KOPT-K1 (cell line): ENCODE data around the gene CLDND1.

ENCODE experiments used
- H3K27ac ChIP-seq: fragments of 200-600 bp; sonication (generic); 2 replicates; pipeline ENCODE4 v1.5.1; 2016; ENCODE audit warnings: antibody characterized with exemption, mild to moderate bottlenecking, low read depth, low read length; ENCODE audit not compliant: poor library complexity, severe bottlenecking
- H3K36me3 ChIP-seq: fragments of 200-600 bp; sonication (generic); 2 replicates; pipeline ENCODE4 v1.5.1; 2017; ENCODE audit warnings: antibody characterized with exemption, mild to moderate bottlenecking, low read length, moderate library complexity; ENCODE audit not compliant: insufficient read depth
- H3K9me3 ChIP-seq: fragments of 200-600 bp; sonication (generic); 2 replicates; pipeline ENCODE4 v1.5.1; 2017; ENCODE audit warnings: antibody characterized with exemption, low read length, mild to moderate bottlenecking; ENCODE audit not compliant: insufficient read depth, poor library complexity, severe bottlenecking

CLDND1 gene

GRCh38 chr3:98555025-98555379, 32.3 kb upstream of the CLDND1 start:
- Histone ChIP-seq H3K27ac (no peak overlapping the region), H3K36me3 (no peaks in the 10 kb centered on the region), H3K9me3 (no peaks in the 10 kb centered on the region)

GRCh38 chr3:98554580-98554979, 31.9 kb upstream of the CLDND1 start:
- H3K36me3 ChIP-seq: no peaks in the 10 kb centered on the region
- H3K27ac ChIP-seq: no peak overlapping the region
- no peaks in the 10 kb centered on the region for H3K9me3 ChIP-seq

- no peak overlapping the region for H3K27ac ChIP-seq
- no peaks in the 10 kb centered on the region for H3K36me3 ChIP-seq
- H3K9me3 ChIP-seq: no peaks in the 10 kb centered on the region
Measured at GRCh38 chr3:98553753-98554152, 31.1 kb upstream of the CLDND1 start.

- Histone ChIP-seq H3K27ac (no peak overlapping the region), H3K36me3 (no peaks in the 10 kb centered on the region), H3K9me3 (no peaks in the 10 kb centered on the region)
Measured at GRCh38 chr3:98553021-98553563, 30.4 kb upstream of the CLDND1 start.

- H3K36me3 ChIP-seq: no peaks in the 10 kb centered on the region
- no peak overlapping the region for H3K27ac ChIP-seq
Measured at GRCh38 chr3:98552232-98553020, 29.7 kb upstream of the CLDND1 start.

GRCh38 chr3:98551754-98552153, 29.1 kb upstream of the CLDND1 start:
- H3K27ac ChIP-seq: no peak overlapping the region
- no peaks in the 10 kb centered on the region for H3K36me3 ChIP-seq
- H3K9me3 ChIP-seq: no peaks in the 10 kb centered on the region

More at GRCh38 chr3:98552232-98553020, 29.7 kb upstream of the CLDND1 start:
- H3K9me3 ChIP-seq: no peaks in the 10 kb centered on the region

GRCh38 chr3:98551236-98551635, 28.5 kb upstream of the CLDND1 start:
- no peaks in the 10 kb centered on the region for H3K36me3 ChIP-seq
- no peak overlapping the region for H3K27ac ChIP-seq
- H3K9me3 ChIP-seq: no peaks in the 10 kb centered on the region

- Histone ChIP-seq H3K36me3 (no peaks in the 10 kb centered on the region), H3K9me3 (no peaks in the 10 kb centered on the region), H3K27ac (no peak overlapping the region)
Measured at GRCh38 chr3:98550833-98551232, 28.1 kb upstream of the CLDND1 start.

GRCh38 chr3:98548544-98548943, 25.8 kb upstream of the CLDND1 start:
- H3K27ac ChIP-seq: no peak overlapping the region

GRCh38 chr3:98545940-98546339, 23.2 kb upstream of the CLDND1 start:
- Histone ChIP-seq H3K9me3 (no peaks in the 10 kb centered on the region), H3K27ac (no peak overlapping the region), H3K36me3 (no peaks in the 10 kb centered on the region)

More at GRCh38 chr3:98548544-98548943, 25.8 kb upstream of the CLDND1 start:
- Histone ChIP-seq H3K36me3 (no peaks in the 10 kb centered on the region), H3K9me3 (no peaks in the 10 kb centered on the region)

- H3K9me3 ChIP-seq: no peaks in the 10 kb centered on the region
- no peaks in the 10 kb centered on the region for H3K36me3 ChIP-seq
- no peak overlapping the region for H3K27ac ChIP-seq
Measured at GRCh38 chr3:98542623-98543022, 19.9 kb upstream of the CLDND1 start.

GRCh38 chr3:98541695-98542094, 19.0 kb upstream of the CLDND1 start:
- Histone ChIP-seq H3K9me3 (no peaks in the 10 kb centered on the region), H3K36me3 (no peaks in the 10 kb centered on the region), H3K27ac (no peak overlapping the region)

- Histone ChIP-seq H3K9me3 (no peaks in the 10 kb centered on the region), H3K27ac (no peak overlapping the region), H3K36me3 (no peaks in the 10 kb centered on the region)
Measured at GRCh38 chr3:98540346-98540745, 17.6 kb upstream of the CLDND1 start.

- H3K9me3 ChIP-seq: no peaks in the 10 kb centered on the region
- H3K36me3 ChIP-seq: no peaks in the 10 kb centered on the region
- H3K27ac ChIP-seq: no peak overlapping the region
Measured at GRCh38 chr3:98536456-98537017, 13.8 kb upstream of the CLDND1 start.

- Histone ChIP-seq H3K27ac (no peak overlapping the region), H3K36me3 (no peaks in the 10 kb centered on the region), H3K9me3 (no peaks in the 10 kb centered on the region)
Measured at GRCh38 chr3:98534734-98535133, 12.0 kb upstream of the CLDND1 start.

- no peaks in the 10 kb centered on the region for H3K36me3 ChIP-seq
- H3K27ac ChIP-seq: no peak overlapping the region
- H3K9me3 ChIP-seq: no peaks in the 10 kb centered on the region
Measured at GRCh38 chr3:98534168-98534567, 11.5 kb upstream of the CLDND1 start.
